ENCODE data around the gene TMPRSS11D. TPM values are rescaled to one million over a fixed set of nuclear protein-coding genes. Genes with fewer than 3 reads are reported as not detected.

Gene TMPRSS11D
- total and polyA plus RNA-seq, 8 donors: not detected

DNA sequence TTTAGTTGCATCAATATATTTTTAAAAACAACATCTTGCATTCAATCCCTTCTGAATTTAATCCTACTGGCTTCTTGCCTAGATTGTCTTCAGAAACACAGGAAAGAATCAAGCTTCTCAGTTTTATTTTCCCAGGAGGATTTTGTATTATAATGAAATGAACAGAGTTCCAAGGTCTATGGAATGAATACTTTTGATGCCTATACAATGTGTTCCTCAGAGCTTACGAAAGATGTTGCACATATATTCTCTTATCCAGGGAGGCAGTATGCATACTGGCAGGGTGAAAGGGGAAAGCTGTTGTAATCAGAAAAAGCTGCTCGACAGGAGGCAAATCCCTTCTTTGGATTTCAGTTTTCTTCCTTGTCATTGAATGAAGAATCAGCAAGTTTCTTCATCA, 8.8 kb downstream of the TMPRSS11D start:
- H3K9me3 ChIP-seq: no peaks in the 10 kb centered on the region
- ATAC-seq: no peak
- intact Hi-C loops (cut with DNase I): loop anchor here in 1 of 3 donors (10.0 kb wide), 1 partner anchor 300 kb away; no protein-coding TSS in a partner anchor
- no peak overlapping the region for H3K4me3 ChIP-seq
- no peak for DNase-seq
- no peaks in the 10 kb centered on the region for H3K4me1 ChIP-seq
- no peak overlapping the region for H3K27ac ChIP-seq
- TF ChIP-seq, protein P1, sequence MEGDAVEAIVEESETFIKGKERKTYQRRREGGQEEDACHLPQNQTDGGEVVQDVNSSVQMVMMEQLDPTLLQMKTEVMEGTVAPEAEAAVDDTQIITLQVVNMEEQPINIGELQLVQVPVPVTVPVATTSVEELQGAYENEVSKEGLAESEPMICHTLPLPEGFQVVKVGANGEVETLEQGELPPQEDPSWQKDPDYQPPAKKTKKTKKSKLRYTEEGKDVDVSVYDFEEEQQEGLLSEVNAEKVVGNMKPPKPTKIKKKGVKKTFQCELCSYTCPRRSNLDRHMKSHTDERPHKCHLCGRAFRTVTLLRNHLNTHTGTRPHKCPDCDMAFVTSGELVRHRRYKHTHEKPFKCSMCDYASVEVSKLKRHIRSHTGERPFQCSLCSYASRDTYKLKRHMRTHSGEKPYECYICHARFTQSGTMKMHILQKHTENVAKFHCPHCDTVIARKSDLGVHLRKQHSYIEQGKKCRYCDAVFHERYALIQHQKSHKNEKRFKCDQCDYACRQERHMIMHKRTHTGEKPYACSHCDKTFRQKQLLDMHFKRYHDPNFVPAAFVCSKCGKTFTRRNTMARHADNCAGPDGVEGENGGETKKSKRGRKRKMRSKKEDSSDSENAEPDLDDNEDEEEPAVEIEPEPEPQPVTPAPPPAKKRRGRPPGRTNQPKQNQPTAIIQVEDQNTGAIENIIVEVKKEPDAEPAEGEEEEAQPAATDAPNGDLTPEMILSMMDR (IDR thresholded peaks at IDR 0.05): no peak
- 63 to 64% methylated on average over 2 of the region's 2 CpGs for WGBS, 2 donors
- no peaks in the 10 kb centered on the region for H3K36me3 ChIP-seq
- FAIRE-seq: no peak
- H3K27me3 ChIP-seq: no peaks in the 10 kb centered on the region

DNA sequence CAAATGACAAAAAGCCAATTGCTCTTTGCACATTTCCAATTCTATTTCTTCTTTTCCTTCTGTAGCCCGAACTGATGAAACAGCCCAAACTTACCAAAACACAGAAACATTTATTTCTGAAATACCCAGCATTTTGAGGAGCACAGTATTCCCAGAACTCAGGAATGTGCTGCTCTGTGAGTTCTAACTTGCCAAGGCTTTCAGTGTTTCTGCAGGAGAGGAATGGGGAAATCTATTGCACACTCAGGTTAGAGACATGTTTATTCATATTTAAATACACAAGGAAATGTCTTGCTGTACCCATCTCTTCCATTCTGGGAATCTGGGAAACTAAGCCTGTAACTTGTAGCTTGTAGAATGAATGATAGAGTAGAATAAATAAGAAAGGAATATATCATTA, 10.7 kb downstream of the TMPRSS11D start:
- no peak for DNase-seq
- WGBS, 2 donors: 67 to 78% methylated on average over 1 of the region's 1 CpG
- no peak for FAIRE-seq
- no peaks in the 10 kb centered on the region for H3K4me1 ChIP-seq
- TF ChIP-seq, protein P1 (IDR thresholded peaks at IDR 0.05): no peak
- H3K36me3 ChIP-seq: no peaks in the 10 kb centered on the region
- no peaks in the 10 kb centered on the region for H3K9me3 ChIP-seq
- H3K27ac ChIP-seq: no peak overlapping the region
- H3K27me3 ChIP-seq: no peaks in the 10 kb centered on the region
- H3K4me3 ChIP-seq: no peak overlapping the region
- intact Hi-C loops (cut with DNase I): loop anchor here in 1 of 3 donors (10.0 kb wide), 1 partner anchor 302 kb away; no protein-coding TSS in a partner anchor
- ATAC-seq: no peak

DNA sequence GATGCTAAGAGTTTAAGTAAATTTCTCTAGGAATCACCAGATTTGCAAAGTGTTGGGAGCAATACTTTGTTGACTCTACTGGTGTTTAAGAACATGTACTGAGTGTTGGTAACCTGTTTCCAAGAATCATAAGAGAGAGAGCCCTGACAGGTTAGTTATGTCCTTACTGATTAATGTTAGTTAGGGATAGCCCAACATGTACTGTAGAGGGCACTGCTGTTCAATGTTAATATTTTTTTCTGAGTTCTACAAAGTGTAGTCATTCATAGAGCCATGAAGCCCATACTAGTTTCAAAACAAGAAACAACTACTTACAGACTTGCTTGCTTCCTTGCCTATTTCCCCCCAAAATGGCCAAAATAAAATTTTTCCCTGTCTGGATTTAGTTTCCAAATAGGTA, 11.9 kb downstream of the TMPRSS11D start:
- Histone ChIP-seq H3K27ac (no peak overlapping the region), H3K36me3 (no peaks in the 10 kb centered on the region), H3K4me1 (no peaks in the 10 kb centered on the region), H3K27me3 (no peaks in the 10 kb centered on the region), H3K9me3 (no peaks in the 10 kb centered on the region), H3K4me3 (no peak overlapping the region)
- FAIRE-seq (no peak), DNase-seq (no peak), ATAC-seq (peak in 3 of 4 donors; percentile 70 to 80 (median 79))
- intact Hi-C loops (cut with DNase I): loop anchor here in 1 of 3 donors (10.0 kb wide), 1 partner anchor 303 kb away; no protein-coding TSS in a partner anchor
- TF ChIP-seq, protein P1 (IDR thresholded peaks at IDR 0.05): peak in 3 of 4 donors; percentile 13 to 28 (median 23)

DNA sequence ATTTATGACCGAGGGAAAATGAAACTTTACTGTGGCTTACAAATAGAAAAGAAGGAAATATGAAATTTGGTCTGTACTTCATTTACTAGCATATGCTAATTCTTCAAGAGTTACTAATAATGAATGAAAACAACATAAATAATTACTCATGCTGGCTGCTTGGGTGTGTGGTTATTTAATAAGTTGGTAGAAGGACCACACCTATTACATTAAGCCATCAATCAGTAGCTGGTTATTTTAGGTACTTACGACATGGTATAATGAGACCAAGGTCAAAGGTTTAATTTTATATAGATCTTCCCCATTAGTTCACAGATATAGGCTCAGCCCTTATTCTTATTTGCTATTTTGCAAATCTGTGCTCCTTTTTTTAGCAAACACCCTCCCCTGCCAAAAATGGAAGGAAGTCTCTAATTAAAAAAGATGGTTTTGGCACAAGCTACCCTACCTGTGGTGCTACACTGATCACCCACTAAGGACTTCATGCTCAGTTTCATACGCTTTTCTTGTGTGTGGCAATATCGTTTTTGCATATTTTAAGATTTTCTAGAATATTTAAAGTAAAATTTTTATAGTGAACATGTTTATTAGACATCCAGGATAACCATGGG, 14.1 kb downstream of the TMPRSS11D start:
- no peak for FAIRE-seq
- no peak overlapping the region for H3K27ac ChIP-seq
- no peaks in the 10 kb centered on the region for H3K27me3 ChIP-seq
- intact Hi-C loops (cut with DNase I): loop anchor here in 1 of 3 donors (10.0 kb wide), 1 partner anchor 305 kb away; no protein-coding TSS in a partner anchor
- H3K4me1 ChIP-seq: no peaks in the 10 kb centered on the region
- no peak for ATAC-seq
- no peaks in the 10 kb centered on the region for H3K9me3 ChIP-seq
- no peaks in the 10 kb centered on the region for H3K36me3 ChIP-seq
- DNase-seq: no peak
- WGBS, 2 donors: 45 to 65% methylated on average over 4 of the region's 4 CpGs
- TF ChIP-seq, protein P1 (IDR thresholded peaks at IDR 0.05): no peak
- no peak overlapping the region for H3K4me3 ChIP-seq

DNA sequence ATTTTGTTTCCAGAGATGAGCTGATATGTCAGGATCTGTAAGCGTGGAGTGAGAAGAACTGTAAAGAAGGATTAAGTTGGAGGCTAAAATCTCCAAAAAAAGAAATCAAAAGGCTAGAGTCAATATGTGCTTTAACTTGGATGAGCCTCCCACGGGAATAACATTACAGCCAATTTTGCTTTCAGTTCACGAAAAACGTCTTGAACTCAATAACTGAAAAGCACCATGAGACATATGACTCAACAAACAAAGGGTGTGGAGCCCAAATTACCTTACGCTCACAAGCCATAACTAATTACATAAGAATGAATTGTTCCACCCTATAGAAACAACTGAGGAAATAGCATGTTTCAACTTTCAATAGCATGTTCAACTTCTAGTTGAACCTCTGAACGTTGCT, 22.3 kb downstream of the TMPRSS11D start:
- DNase-seq (no peak), ATAC-seq (no peak)
- 53 to 68% methylated on average over 6 of the region's 6 CpGs for WGBS, 2 donors

More for the DNA sequence above, 22.3 kb downstream of the TMPRSS11D start:
- no peaks in the 10 kb centered on the region for H3K9me3 ChIP-seq
- TF ChIP-seq, protein P1 (IDR thresholded peaks at IDR 0.05): no peak
- no peaks in the 10 kb centered on the region for H3K27me3 ChIP-seq
- no peaks in the 10 kb centered on the region for H3K4me1 ChIP-seq
- intact Hi-C loops (cut with DNase I): no loop called here
- no peak for FAIRE-seq
- no peak overlapping the region for H3K27ac ChIP-seq
- H3K4me3 ChIP-seq: no peak overlapping the region
- no peaks in the 10 kb centered on the region for H3K36me3 ChIP-seq

Measured in pancreas (tissue), 10 donors.